ENCODE measurements around the gene FAM107B.

Gene FAM107B

GRCh38 chr10:14776546-14776945 is 1.8 kb upstream of the FAM107B start:
- ATAC-seq, result no peak

GRCh38 chr10:14775656-14776055 is 959 bp upstream of the FAM107B start:
- ATAC-seq, result no peak

- no peak for ATAC-seq
Measured at GRCh38 chr10:14774214-14774580, 500 bp downstream of the FAM107B start.

- no peak for ATAC-seq
Measured at GRCh38 chr10:14773551-14774213, 1.0 kb downstream of the FAM107B start.

- no peak for ATAC-seq
Measured at GRCh38 chr10:14772399-14772798, 2.3 kb downstream of the FAM107B start.

- ATAC-seq, result no peak
Measured at GRCh38 chr10:14770927-14771326, 3.8 kb downstream of the FAM107B start.

DNA sequence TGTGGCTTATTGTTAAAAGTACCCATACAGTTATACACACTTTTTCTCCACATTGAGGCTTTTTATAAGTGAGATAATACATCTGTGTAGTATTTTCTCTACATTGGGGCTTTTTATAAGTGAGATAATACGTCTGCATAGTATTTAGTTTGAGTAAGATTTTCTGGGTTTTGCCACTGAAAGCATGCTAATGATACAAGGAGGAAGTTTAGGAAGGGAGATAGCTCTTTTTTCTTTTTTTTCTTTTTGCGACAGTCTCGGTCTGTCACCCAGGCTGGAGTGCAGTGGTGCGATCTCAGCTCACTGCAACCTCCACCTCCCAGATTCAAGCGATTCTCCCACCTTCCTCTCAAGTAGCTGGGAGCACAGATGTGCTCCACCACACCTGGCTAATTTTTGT is 13.3 kb downstream of the FAM107B start:
- ATAC-seq, result no peak

GRCh38 chr10:14758994-14759664 is 15.6 kb downstream of the FAM107B start:
- ATAC-seq, result no peak

DNA sequence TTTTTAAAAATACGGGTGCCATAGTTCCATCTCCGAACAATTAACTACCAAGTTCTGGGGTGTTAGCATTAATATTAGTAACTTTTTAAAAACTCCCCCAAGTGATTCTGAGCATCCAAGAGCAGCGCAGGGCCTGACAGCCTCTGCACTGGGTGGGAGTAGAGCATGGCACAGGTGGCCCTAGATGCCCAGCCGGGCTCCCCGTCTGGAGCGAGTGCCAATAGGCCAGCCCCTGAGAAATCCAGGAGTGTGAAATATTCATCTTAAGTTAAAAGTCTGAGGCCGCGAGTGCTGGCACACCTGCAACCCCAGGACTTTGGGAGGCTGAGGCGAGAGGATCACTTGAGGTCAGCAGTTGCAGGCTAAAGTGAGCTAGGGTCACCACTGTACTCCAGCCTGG is 16.2 kb downstream of the FAM107B start:
- ATAC-seq, result no peak

DNA sequence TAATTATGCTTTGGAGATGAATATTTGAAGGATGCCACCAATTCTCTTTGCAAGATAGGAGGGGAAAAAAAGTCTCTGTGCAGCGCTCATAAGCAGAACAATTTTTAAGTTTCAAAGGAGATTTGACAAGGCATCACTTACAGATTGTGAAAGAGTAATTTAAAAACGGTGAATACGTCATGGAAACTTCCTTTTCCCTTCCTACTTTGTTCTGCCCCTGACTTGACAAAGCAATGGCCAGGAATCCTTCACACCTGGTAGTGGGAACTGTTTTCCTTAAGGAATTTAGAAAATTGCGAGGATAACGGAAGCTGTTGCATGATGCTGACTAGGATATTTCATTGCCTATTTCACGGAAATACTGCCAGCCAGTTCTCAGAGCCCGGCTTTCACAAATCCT is 16.7 kb downstream of the FAM107B start:
- ATAC-seq, result no peak

DNA sequence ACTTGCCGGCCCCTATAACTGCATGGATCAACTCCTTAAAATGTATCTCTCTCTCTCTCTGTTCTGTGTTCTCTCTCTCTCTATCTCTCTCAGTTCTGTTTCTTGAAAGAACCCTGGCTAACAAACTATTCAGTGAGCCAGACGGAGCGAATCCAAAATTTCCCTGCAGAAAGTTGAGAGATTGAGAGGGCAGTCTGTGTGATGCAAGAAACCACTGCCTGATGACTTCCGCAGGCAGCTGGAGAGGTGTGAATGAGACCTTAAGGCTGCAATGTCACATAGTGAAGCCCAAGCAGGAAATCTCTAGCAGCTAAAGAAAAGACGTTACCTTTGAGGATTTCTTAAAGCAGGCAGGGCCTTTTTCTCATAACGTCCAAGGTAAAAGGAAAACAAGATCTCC is 17.3 kb downstream of the FAM107B start:
- no peak for ATAC-seq

DNA sequence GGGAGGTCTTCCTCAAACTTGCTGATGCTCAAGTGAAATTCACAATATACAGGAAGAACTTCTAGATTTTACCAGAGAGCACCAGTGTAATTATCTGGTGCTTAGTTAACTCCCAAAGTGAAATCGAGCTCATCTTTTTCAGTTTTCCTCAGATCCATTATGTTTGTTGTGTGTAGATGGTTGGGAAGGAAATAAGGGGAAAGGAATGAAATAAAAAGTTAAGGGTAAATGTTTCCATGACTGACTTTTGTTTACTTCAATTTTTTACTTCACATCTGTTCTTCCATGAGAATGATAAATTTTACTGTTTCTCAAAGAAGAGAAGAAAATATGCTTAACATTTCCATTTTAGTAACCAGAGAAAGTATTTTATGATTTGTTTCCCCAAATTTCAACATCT is 21.3 kb downstream of the FAM107B start:
- ATAC-seq, result no peak

GRCh38 chr10:14751921-14752320 is 22.8 kb downstream of the FAM107B start:
- no peak for ATAC-seq

GRCh38 chr10:14751014-14751896 is 23.4 kb downstream of the FAM107B start:
- no peak for ATAC-seq

DNA sequence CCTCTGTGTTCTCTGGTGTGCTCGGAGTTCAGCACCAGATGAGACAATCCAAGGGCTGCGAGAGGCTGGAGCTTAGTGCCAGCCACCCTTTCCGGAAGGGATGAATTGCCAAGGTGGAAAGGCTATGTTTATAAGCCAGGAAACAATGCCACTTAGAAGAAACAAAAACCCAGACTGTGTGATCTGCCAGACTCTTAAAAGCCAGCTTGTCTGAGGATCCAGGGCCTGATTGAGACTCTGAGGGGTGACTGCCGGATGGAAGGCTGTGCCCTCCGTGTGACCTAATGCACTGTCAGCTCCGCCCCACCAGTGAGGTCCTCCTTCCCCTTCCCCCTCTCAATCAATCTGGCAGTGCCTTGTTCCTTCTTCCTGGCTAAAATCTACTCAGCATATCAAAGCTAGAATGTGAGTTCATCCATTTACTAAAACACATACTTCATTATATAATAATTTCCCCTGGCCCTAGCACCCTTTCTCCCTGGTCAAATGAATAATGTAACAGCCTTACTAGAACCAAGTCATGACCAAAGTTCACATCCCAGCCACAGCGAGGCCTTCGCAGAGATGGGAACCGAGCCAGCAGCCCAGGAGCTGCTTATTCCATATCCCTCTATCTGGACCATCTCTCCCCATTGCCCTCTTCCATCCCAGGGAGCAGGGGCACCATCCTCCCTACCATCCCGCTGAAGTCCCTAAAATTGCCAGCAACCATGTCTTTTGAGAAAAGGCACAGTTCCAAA is 25.5 kb downstream of the FAM107B start:
- ATAC-seq, result no peak

DNA sequence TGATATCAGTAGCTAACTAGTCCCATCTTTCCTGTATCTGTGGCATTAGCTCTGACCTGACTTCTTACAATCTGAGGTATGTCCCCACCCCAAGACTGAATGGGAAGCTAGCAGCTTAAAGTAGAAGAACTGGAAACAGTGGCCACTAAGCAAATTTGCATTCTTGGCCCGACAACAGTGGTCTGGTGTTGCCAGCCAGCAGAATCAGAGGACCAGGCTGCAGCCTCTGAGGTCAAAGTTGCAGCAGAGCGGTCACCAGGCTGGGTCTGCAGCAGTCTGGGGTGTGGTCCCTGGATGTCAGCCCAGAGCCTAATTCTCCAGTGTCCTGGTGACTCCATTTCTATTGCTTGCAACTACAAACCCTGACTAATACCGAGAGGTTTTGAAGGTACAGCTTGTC is 26.3 kb downstream of the FAM107B start:
- ATAC-seq, result no peak

DNA sequence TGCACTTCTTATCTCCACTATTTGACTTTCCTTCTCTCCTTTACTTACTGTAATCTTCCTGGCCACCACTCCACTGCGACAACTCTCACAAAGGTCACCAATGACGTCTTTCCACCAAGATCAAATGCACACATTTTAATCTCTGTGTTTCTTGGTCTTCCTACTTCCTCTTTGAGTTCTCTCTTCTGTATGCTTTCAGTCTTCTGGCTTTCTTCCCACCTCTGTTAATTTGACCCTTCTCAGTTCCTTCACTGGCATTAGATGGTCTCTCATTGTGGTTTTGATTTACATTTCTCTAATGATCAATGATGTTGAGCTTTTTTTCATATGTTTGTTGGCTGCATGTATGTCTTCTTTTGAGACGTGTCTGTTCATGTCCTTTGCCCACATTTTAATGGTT is 31.9 kb downstream of the FAM107B start:
- ATAC-seq, result no peak

DNA sequence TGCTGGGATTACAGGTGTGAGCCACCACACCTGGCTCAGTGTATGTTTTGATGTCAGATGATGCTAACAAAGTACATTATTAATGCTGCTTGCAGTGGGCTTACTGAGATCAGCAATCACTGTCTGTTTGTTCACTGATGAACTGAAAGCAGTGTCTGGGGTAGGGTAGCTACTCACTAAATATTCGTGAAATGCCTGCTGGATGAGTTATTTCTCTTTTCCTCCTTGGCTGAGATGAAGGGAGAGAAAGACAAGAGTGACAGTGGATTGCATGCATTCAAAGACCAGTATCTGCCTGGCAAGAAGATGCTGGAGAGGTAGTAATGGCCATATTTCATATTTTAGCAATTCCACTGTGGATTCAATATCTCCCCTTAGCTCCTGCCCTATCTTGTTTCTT is 32.3 kb downstream of the FAM107B start:
- ATAC-seq, result no peak

DNA sequence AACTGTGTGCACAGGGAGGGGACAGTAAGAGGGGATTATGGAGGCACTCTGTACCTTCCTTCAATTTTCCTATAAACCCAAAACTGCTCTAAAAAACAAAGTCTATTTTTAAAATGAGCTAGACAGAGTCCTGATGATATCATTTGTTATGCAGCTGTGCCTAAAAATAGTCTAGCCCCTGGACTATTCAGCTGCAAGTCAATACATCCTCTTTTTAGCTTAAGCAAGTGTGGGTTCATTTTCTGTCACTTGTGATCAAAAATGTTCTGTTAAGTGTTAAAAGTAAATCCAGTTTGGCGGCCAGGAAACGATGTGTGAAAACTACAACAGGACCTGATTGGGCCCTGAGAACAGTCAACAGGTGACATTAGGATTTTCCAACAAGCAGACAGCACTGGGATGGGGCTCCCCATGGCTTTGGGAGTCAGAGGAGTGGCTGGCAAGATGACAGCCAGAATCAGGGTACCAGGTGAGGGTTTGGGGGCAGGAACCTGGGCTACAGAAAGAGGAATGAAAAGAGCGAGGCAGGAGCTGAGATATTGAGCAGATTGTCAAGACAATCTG is 33.9 kb downstream of the FAM107B start:
- no peak for ATAC-seq

DNA sequence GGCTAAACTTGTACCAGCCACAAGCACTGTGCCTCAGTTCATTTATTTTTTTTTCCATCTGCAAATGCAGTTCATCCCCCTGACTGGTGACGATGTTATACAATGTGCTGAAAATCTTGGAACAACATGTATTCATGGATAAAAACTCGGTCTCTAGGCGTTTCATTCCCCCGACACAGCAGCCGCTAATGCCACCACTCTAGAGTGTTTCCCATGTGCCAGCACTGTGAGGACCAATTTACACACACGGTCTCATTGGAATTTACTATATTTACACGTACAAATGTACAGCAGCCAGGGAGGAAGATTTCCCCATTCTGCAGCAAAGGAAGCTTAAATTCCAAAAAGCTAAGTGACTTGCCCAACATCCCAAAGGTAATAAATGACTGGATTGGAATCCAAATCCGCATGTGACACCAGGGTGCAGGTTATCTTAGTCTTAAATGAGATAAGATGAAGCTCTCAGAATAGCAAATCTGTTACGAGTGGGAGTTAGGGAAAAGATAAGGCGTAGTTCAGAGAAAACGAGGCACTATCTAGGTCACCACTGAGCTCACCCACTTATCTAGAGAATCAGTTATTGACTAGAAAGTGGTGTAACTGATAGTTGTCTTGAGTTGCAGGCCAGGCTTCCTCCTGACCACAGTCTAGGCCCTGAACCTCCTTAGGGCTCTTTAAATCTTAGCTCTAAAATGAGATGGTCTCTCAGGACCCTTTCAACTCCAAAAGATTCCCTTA is 36.7 kb downstream of the FAM107B start:
- ATAC-seq, result no peak

GRCh38 chr10:14736600-14737081 is 38.1 kb downstream of the FAM107B start:
- no peak for ATAC-seq

GRCh38 chr10:14736043-14736442 is 38.7 kb downstream of the FAM107B start:
- no peak for ATAC-seq
